ENCODE results near the gene C4orf33.

- TF ChIP-seq CTCF (IDR thresholded peaks at IDR 0.05) (no peak), ZFX (IDR thresholded peaks at IDR 0.05; ENCODE audit: borderline replicate concordance) (no peak)
Measured at GRCh38 chr4:129059028-129059427, 36.9 kb upstream of the C4orf33 start.

Measured in 22Rv1 (cell line).